HepG2 (cell line): ENCODE data around the gene EXOSC6. TPM values are rescaled to one million over a fixed set of nuclear protein-coding genes. Genes with fewer than 3 reads are reported as not detected.

Experiments used
- AKNA ChIP-seq: sonication (generic); formaldehyde crosslinking; IDR thresholded peaks from 2 replicates; pipeline ENCODE4 v1.4.0; 2020; ENCODE audit warnings: missing genetic modification reagents, borderline replicate concordance
- CEBPG ChIP-seq: IDR thresholded peaks from 2 replicates; pipeline ENCODE4 v1.6.1; 2016
- FOXM1 ChIP-seq: sonication (generic); formaldehyde crosslinking; IDR thresholded peaks from 2 replicates; pipeline ENCODE4 v1.5.0; 2020; ENCODE audit warnings: missing genetic modification reagents
- MEIS1 ChIP-seq: sonication (generic); formaldehyde crosslinking; IDR thresholded peaks from 2 replicates; pipeline ENCODE4 v1.9.0; 2021; ENCODE audit warnings: mild to moderate bottlenecking, missing genetic modification reagents, moderate library complexity, borderline replicate concordance
- REST ChIP-seq, 2 experiments: IDR thresholded peaks; 2 replicates each; pipeline ENCODE4 v1.6.1; 2011 to 2012; ENCODE audit warnings: low read length in 2 of 2, borderline replicate concordance in 1 of 2, low read depth in 1 of 2, mild to moderate bottlenecking in 1 of 2, moderate library complexity in 1 of 2
- RXRA ChIP-seq: sonication (generic); formaldehyde crosslinking; IDR thresholded peaks from 2 replicates; pipeline ENCODE4 v1.5.1; 2020; ENCODE audit warnings: missing genetic modification reagents
- SMYD3 ChIP-seq: sonication (generic); formaldehyde crosslinking; IDR thresholded peaks from 2 replicates; pipeline ENCODE4 v1.8.1; 2023; ENCODE audit warnings: mild to moderate bottlenecking, missing genetic modification reagents
- ZMYM3 ChIP-seq: sonication (generic); formaldehyde crosslinking; IDR thresholded peaks from 2 replicates; pipeline ENCODE4 v1.5.1; 2020; ENCODE audit warnings: mild to moderate bottlenecking, missing genetic modification reagents
- ZNF253 ChIP-seq: sonication (generic); formaldehyde crosslinking; IDR thresholded peaks from 2 replicates; pipeline ENCODE4 v1.8.0; 2022; ENCODE audit warnings: mild to moderate bottlenecking, missing genetic modification reagents, borderline replicate concordance
- ZNF407 ChIP-seq: sonication (generic); formaldehyde crosslinking; IDR thresholded peaks from one replicate; pipeline ENCODE4 v1.5.1; 2020; ENCODE audit warnings: mild to moderate bottlenecking, missing genetic modification reagents; ENCODE audit errors: not compliant biosample characterization
- polyA plus RNA-seq, 8 experiments: library from polyadenylated mRNA; depleted of rRNA in 3 of 8; stranded (reverse) in 7 of 8; unstranded in 1 of 8; fragments of >200 nt; fragmentation: Illumina TruSeq in 4 of 8; extraction: Trizol in 4 of 8; gene quantifications; 2 replicates each; pipeline versions ENCODE4 v1.2.1 to v1.2.3, GENCODE V29; 2011 to 2016; ENCODE audit warnings: low read depth in 4 of 8, missing spikeins in 1 of 8, mixed read lengths in 1 of 8; ENCODE audit not compliant: insufficient read depth in 1 of 8
- total RNA-seq, 5 experiments: library from RNA; depleted of rRNA; stranded (reverse); fragments of >200 nt; fragmentation: Illumina TruSeq; extraction: Trizol; gene quantifications; 2 replicates each; pipeline ENCODE4 v1.2.3, GENCODE V29; 2016; ENCODE audit warnings: low read depth in 1 of 5

EXOSC6 gene
- total and polyA plus RNA-seq, 2 of the 13 experiments (the other 11 are each of a cell fraction or from before 2014, with no cell fraction given), result 13.1 to 39.9 TPM

- TF ChIP-seq MEIS1 (CRISPR knock-in tag) (peak; percentile 34), ZMYM3 (CRISPR knock-in tag) (no peak), FOXM1 (CRISPR knock-in tag) (peak; percentile 16; the same call in 1 of the 2 replicates), CEBPG (CRISPR knock-in tag) (no peak), SMYD3 (CRISPR knock-in tag) (no peak), ZNF253 (CRISPR knock-in tag) (no peak), ZNF407 (CRISPR knock-in tag) (no peak), AKNA (CRISPR knock-in tag) (no peak; the same call in 1 of the 2 replicates), RXRA (CRISPR knock-in tag) (0 out of 2 replicates have a peak, but pooled peaks have one; percentile 13), REST (IDR thresholded peaks at IDR 0.05; ENCODE audit: borderline replicate concordance in 1 of 2, low read depth in 1 of 2, low read length in 2 of 2) (peak in 1 of 2 experiments; percentile 27; a peak in 1 of 4 replicates)
Observed at GRCh38 chr16:70250748-70251628, 752 bp downstream of the EXOSC6 start (continued).
